GM23248 (cell line): Measurements from ENCODE around the gene GALNS.

Experiments used
- EZH2 ChIP-seq: fragments of 200-600 bp; sonication (generic); IDR thresholded peaks from 2 replicates; pipeline ENCODE4 v1.6.1; 2018; ENCODE audit warnings: antibody characterized with exemption, mild to moderate bottlenecking; ENCODE audit not compliant: insufficient read depth, poor library complexity, severe bottlenecking
- EZH2phosphoT487 ChIP-seq: fragments of 200-600 bp; sonication (generic); IDR thresholded peaks from 2 replicates; pipeline ENCODE4 v1.6.1; 2018; ENCODE audit warnings: antibody characterized with exemption, moderate library complexity, mild to moderate bottlenecking, low read depth; ENCODE audit not compliant: insufficient read depth

GRCh38 chr16:88830258-88830657 lies 26.5 kb downstream of the GALNS start:
- TF ChIP-seq EZH2 (no peak), EZH2phosphoT487 (no peak)
